AG04450 (cell line): ENCODE data around the gene TRIP13. TPM values are rescaled to one million over a fixed set of nuclear protein-coding genes. Genes with fewer than 3 reads are reported as not detected.

Source experiments
- CTCF ChIA-PET: fragments of 300-600, 350-600 bp; formaldehyde crosslinking; extraction: SDS; loops from one replicate; lab custom pipeline; 2022; ENCODE audit warnings: antibody characterized with exemption, inconsistent platforms; lab: Charles Lee
- POLR2A ChIA-PET: fragments of 350-600 bp; formaldehyde crosslinking; extraction: SDS; loops from one replicate; lab custom pipeline; 2021; ENCODE audit warnings: antibody characterized with exemption, inconsistent platforms; lab: Yijun Ruan, JAX
- DNase-seq: peaks from one replicate; pipeline ENCODE4 v3.0.0-alpha.2; 2011; ENCODE audit warnings: low read depth, low spot score
- H3K27ac ChIP-seq: one replicate; pipeline ENCODE4 v1.5.1; 2012; ENCODE audit warnings: low read depth, low read length, control low read depth
- H3K27me3 ChIP-seq: one replicate; pipeline ENCODE4 v1.6.0; 2012; ENCODE audit warnings: low read length; ENCODE audit not compliant: control insufficient read depth, insufficient read depth
- H3K4me3 ChIP-seq: 2 replicates; pipeline ENCODE4 v1.5.1; 2011; ENCODE audit warnings: mild to moderate bottlenecking, low read depth, low read length, control low read depth
- H3K9me3 ChIP-seq: 2 replicates; pipeline ENCODE4 v1.5.1; 2012; ENCODE audit warnings: low read length; ENCODE audit not compliant: control insufficient read depth, insufficient read depth
- CTCF ChIP-seq: IDR thresholded peaks from 2 replicates; pipeline ENCODE4 v1.5.1; 2011; ENCODE audit warnings: low read depth, low read length, control low read depth, inconsistent platforms
- polyA plus RNA-seq: library from polyadenylated mRNA; depleted of rRNA; stranded (reverse); fragments of >200 nt; gene quantifications from 2 replicates; pipeline ENCODE4 v1.2.3, GENCODE V29; 2011

Gene TRIP13
- polyA plus RNA-seq, 1 experiment = 13.8 TPM

- no peak for DNase-seq
- TF ChIP-seq CTCF = no peak
- ChIA-PET POLR2A (no interaction called here), CTCF (no interaction called here)
- Histone ChIP-seq H3K4me3 (no peak overlapping the region), H3K27me3 (no peaks in the 10 kb centered on the region), H3K9me3 (peaks cover 13% of the 10 kb centered on the region; the same call in 1 of the 2 replicates), H3K27ac (no peak overlapping the region)
Observed at GRCh38 chr5:881551-881935, 11.1 kb upstream of the TRIP13 start.

DNA sequence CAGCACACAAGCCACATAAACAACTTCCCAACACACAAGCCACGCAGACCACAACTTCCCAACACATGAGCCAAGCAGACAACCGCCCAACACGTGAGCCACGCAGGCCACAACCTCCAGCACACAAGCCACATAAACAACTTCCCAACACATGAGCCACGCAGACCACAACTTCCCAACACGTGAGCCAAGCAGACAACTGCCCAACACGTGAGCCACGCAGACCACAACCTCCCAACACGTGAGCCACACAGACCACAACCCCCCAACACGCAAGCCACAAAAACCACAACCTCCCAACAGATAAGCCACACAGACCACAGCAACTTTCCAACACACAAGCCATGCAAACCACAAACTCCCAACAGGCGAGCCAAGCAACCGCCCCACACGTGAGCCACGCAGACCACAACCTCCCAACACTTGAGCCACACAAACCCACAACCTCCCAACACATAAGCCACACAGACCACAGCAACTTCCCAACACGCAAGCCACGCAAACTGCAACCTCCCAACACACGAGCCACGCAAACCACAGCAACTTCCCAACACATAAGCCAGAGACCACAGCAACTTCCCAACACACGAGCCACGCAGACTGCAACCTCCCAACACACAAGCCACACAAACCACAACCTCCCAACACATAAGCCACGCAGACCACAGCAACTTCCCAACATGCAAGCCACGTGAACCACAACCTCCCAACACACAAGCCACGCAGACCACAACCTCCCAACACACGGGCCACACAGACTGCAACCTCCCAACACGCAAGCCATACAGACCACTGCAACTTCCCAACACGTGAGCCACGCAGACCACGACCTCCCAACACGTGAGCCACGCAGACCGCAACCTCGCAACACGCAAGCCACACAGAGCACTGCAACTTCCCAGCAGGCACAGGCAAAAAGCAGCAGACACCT is 10.2 kb upstream of the TRIP13 start:
- no peak overlapping the region for H3K27ac ChIP-seq
- peaks cover 13% of the 10 kb centered on the region; the same call in 1 of the 2 replicates for H3K9me3 ChIP-seq
- CTCF ChIA-PET = no interaction called here
- POLR2A ChIA-PET = no interaction called here
- TF ChIP-seq CTCF = no peak
- H3K4me3 ChIP-seq = no peak overlapping the region
- H3K27me3 ChIP-seq = no peaks in the 10 kb centered on the region
- no peak for DNase-seq

- no peak for DNase-seq
- H3K9me3 ChIP-seq = peaks cover 13% of the 10 kb centered on the region; the same call in 1 of the 2 replicates
- H3K27ac ChIP-seq = no peak overlapping the region
- H3K4me3 ChIP-seq = no peak overlapping the region
- no peaks in the 10 kb centered on the region for H3K27me3 ChIP-seq
- ChIA-PET CTCF (no interaction called here), POLR2A (no interaction called here)
- TF ChIP-seq CTCF = no peak
Observed at GRCh38 chr5:883475-884181, 9.1 kb upstream of the TRIP13 start.

GRCh38 chr5:884345-885126 is 8.1 kb upstream of the TRIP13 start:
- no peak for DNase-seq
- H3K4me3 ChIP-seq = no peak overlapping the region
- CTCF ChIA-PET = no interaction called here

More at GRCh38 chr5:884345-885126, 8.1 kb upstream of the TRIP13 start:
- Histone ChIP-seq H3K27ac (no peak overlapping the region), H3K27me3 (no peaks in the 10 kb centered on the region), H3K9me3 (peaks cover 13% of the 10 kb centered on the region; the same call in 1 of the 2 replicates)
- no peak for TF ChIP-seq CTCF
- POLR2A ChIA-PET = no interaction called here
